Measurements from ENCODE around the gene PRSS1.
"Not testable (repeated sequence)": the region's sequence is repeated elsewhere in the genome, so short reads cannot be mapped to it uniquely, and the experiment has no call there.

Gene PRSS1

GRCh38 chr7:142749218-142749993 lies at the start of gene PRSS1:
TSS of gene PRSS1 (plus strand) at chr7:142749472. CDS start at chr7:142749485, 13 bp downstream.
- H3K4me3 ChIP-seq (ENCODE audit: low read depth, low read length): no peak within 1 kb of the TSS
- no peak for DNase-seq (ENCODE audit: low read depth)
- no peak for TF ChIP-seq CTCF (IDR thresholded peaks at IDR 0.05; ENCODE audit: low read depth, low read length, missing control alignments)
- in situ Hi-C loops (cut with HindIII; ENCODE audit: low sequenced_read_pairs): no loop called here

DNA sequence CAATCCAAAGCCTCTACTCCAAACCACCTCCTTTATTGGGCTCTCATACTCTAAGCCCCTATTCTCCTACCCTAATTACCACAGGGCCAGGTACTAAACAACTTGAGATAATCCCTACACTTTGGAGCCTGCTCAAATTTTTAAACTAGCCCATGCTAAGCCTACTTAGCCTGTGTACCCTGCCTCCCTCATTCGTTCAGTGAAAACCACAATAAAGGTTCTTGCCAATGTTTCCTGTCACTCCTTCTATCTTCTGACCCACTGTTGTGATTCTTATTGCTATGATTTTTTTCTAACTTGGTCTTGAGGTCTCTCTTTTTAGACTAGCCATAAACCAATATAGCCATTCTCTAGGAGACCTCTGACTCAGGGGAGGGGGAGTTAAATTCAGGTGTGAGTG lies 48.3 kb upstream of the PRSS1 start:
- H3K4me3 ChIP-seq (ENCODE audit: low read depth, low read length); in situ Hi-C loops (cut with HindIII; ENCODE audit: low sequenced_read_pairs); DNase-seq (ENCODE audit: low read depth): not testable (repeated sequence)

- no peak overlapping the region for H3K4me3 ChIP-seq (ENCODE audit: low read depth, low read length)
- no peak for TF ChIP-seq CTCF (IDR thresholded peaks at IDR 0.05; ENCODE audit: low read depth, low read length, missing control alignments)
- DNase-seq (ENCODE audit: low read depth): no peak
- in situ Hi-C loops (cut with HindIII; ENCODE audit: low sequenced_read_pairs): no loop called here
Measured at GRCh38 chr7:142703655-142704305, 45.5 kb upstream of the PRSS1 start.

DNA sequence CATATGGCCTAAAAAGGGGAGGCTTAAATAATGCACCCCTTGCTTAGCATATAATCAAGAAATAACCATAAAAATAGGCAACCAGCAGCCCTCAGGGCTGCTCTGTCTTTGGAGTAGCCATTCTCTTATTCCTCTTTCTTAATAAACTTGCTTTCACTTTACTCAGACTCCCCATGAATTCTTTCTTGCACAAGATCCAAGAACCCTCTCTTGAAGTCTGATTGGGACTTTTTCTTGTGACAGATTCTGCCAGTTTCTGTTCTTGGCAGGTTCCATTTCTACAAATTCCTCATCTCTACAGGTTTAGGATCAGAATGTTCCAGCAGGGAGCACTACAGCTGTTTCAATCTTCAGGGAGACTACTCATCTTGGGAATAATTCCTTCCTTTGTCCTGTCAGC lies 40.5 kb upstream of the PRSS1 start:
- H3K4me3 ChIP-seq (ENCODE audit: low read depth, low read length); in situ Hi-C loops (cut with HindIII; ENCODE audit: low sequenced_read_pairs); DNase-seq (ENCODE audit: low read depth): not testable (repeated sequence)

DNA sequence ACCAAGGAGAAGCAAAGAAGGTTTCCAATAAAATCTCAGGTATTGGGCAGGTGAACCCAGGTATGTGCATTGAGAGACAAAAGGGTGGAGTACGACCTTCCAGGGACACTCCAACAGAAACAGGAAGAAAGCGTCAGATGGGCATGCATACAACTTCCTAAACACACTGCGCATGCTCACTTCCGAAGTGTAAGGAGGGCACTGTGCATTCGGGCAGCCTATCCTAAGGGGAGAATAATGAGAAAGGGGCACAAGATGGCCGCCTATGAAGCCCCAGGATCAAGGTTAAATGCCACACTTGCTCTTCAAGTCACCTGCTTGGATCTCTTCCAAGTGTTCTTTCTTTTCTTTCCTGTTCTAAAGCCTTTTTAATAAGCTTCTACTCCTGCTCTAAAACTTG lies 39.4 kb upstream of the PRSS1 start:
- TF ChIP-seq CTCF (IDR thresholded peaks at IDR 0.05; ENCODE audit: low read depth, low read length, missing control alignments): no peak
- H3K4me3 ChIP-seq (ENCODE audit: low read depth, low read length): no peak overlapping the region
- DNase-seq (ENCODE audit: low read depth): no peak
- in situ Hi-C loops (cut with HindIII; ENCODE audit: low sequenced_read_pairs): no loop called here

DNA sequence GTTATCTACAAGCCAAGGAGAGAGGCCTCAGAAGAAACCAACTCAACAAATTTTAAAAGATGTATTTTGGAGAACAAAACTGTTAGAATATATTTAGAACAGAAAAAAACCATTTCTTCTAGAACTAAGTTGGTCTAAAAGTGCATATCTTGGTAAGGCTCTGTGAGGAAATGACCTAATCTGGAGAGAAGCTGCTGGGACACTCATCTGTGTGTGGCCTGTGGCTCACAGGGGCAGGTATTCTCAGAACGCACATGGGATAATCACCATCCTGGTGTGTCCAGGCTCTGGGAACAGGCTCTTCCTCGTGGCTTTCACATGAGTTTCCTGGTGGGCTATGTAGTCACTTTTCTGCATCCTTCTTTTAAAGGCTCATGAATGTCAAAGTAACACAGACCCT lies 38.1 kb upstream of the PRSS1 start:
- TF ChIP-seq CTCF (IDR thresholded peaks at IDR 0.05; ENCODE audit: low read depth, low read length, missing control alignments): no peak
- in situ Hi-C loops (cut with HindIII; ENCODE audit: low sequenced_read_pairs): no loop called here
- H3K4me3 ChIP-seq (ENCODE audit: low read depth, low read length): no peak overlapping the region
- DNase-seq (ENCODE audit: low read depth): no peak

- TF ChIP-seq CTCF (IDR thresholded peaks at IDR 0.05; ENCODE audit: low read depth, low read length, missing control alignments): peak; percentile 82
- in situ Hi-C loops (cut with HindIII; ENCODE audit: low sequenced_read_pairs): no loop called here
- peak; percentile 27 for DNase-seq (ENCODE audit: low read depth)
- H3K4me3 ChIP-seq (ENCODE audit: low read depth, low read length): no peak overlapping the region
Measured at GRCh38 chr7:142711746-142712616, 37.3 kb upstream of the PRSS1 start.
